Ishikawa (cell line): Measurements from ENCODE around the gene ZNF615.

Experiments
- CEBPB ChIP-seq: IDR thresholded peaks from 2 replicates; pipeline ENCODE4 v1.6.1; 2012
- CREB1 ChIP-seq: IDR thresholded peaks from 2 replicates; pipeline ENCODE4 v1.6.1; 2012; ENCODE audit warnings: low read depth
- EGR1 ChIP-seq: IDR thresholded peaks from 2 replicates; pipeline ENCODE4 v1.6.1; 2012
- EP300 ChIP-seq: IDR thresholded peaks from 2 replicates; pipeline ENCODE4 v1.6.1; 2012; ENCODE audit warnings: borderline replicate concordance
- FOXM1 ChIP-seq: IDR thresholded peaks from 2 replicates; pipeline ENCODE4 v1.6.1; 2012; ENCODE audit warnings: low read depth, borderline replicate concordance
- MAX ChIP-seq: IDR thresholded peaks from 2 replicates; pipeline ENCODE4 v1.6.1; 2012
- NFIC ChIP-seq: IDR thresholded peaks from 2 replicates; pipeline ENCODE4 v1.6.1; 2012
- RAD21 ChIP-seq: IDR thresholded peaks from 2 replicates; pipeline ENCODE4 v1.6.1; 2012; ENCODE audit warnings: low read depth
- REST ChIP-seq: IDR thresholded peaks from 2 replicates; pipeline ENCODE4 v1.6.1; 2012; ENCODE audit warnings: low read depth, mild to moderate bottlenecking
- TAF1 ChIP-seq: IDR thresholded peaks from 2 replicates; pipeline ENCODE4 v1.6.1; 2012; ENCODE audit warnings: low read depth, mild to moderate bottlenecking
- TCF12 ChIP-seq: IDR thresholded peaks from 2 replicates; pipeline ENCODE4 v1.6.1; 2012; ENCODE audit warnings: low read depth
- TEAD4 ChIP-seq: IDR thresholded peaks from 2 replicates; pipeline ENCODE4 v1.6.1; 2012
- USF1 ChIP-seq: IDR thresholded peaks from 2 replicates; pipeline ENCODE4 v1.6.1; 2012
- YY1 ChIP-seq: IDR thresholded peaks from 2 replicates; pipeline ENCODE4 v1.6.1; 2012; ENCODE audit warnings: low read depth
- ZBTB7A ChIP-seq: IDR thresholded peaks from 2 replicates; pipeline ENCODE4 v1.6.1; 2012; ENCODE audit warnings: low read depth

The ZNF615 gene

DNA sequence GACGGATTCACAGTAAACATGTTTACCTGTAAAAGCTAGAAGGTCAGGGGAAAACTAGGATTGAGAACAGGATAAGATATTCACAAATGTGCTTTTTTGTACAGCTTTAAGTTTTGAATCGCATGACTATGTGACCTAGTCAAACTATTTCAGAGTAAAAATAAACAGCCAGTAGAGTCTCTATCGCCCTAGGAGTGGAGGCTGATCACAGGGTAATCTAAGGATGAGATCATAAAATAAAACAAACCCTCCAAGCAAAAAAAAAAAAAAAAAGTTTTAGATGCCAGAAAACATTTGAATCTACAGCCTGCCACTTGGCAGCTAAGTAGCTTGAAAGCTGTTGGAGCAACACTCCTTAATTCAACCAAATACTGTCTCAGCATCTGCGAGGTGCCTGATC, 48.2 kb downstream of the ZNF615 start:
- TF ChIP-seq TAF1 (no peak), ZBTB7A (no peak), NFIC (no peak), RAD21 (no peak), EP300 (no peak), YY1 (no peak)

DNA sequence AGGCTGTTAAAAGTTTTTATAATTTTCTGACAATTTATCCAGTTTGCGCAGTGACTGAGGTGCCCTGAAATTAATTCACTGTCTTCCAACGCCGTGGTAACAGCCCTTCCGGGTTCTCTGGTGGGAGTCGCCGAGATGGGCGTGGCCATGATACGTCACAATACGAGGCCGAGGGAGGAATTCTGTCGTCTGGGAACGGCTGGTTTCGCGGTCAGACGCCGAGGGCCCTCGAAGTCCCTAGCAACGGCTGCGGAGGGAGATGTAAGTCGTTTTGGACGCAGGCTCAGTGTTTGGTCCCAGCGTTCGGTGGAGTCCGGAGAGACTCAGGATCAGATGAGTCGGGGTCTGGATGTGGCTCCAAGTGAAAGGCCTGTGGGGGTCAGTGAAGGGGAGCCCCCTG, 59.0 kb downstream of the ZNF615 start:
- TF ChIP-seq ZBTB7A: no peak
- no peak for TF ChIP-seq EP300
- no peak for TF ChIP-seq MAX
- TF ChIP-seq REST: no peak

DNA sequence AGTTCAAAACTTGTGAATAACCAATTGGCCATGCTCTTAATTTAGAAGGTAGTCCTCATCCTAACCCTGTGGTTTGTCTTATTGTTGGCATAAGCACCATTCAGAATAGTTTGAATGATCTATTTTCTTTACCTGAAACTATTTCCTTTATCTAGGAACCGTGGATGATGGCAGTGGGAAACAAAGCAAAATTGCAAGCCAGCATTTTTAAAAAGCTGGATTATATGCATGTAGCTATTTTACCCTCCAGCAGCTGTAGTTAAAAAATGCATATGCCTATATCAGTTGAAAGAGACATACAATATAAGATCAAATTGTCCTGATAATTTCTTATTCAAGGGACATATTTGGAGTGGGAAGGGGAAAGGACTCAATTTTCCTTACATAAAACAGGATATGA, 61.4 kb downstream of the ZNF615 start:
- TF ChIP-seq NFIC: no peak

DNA sequence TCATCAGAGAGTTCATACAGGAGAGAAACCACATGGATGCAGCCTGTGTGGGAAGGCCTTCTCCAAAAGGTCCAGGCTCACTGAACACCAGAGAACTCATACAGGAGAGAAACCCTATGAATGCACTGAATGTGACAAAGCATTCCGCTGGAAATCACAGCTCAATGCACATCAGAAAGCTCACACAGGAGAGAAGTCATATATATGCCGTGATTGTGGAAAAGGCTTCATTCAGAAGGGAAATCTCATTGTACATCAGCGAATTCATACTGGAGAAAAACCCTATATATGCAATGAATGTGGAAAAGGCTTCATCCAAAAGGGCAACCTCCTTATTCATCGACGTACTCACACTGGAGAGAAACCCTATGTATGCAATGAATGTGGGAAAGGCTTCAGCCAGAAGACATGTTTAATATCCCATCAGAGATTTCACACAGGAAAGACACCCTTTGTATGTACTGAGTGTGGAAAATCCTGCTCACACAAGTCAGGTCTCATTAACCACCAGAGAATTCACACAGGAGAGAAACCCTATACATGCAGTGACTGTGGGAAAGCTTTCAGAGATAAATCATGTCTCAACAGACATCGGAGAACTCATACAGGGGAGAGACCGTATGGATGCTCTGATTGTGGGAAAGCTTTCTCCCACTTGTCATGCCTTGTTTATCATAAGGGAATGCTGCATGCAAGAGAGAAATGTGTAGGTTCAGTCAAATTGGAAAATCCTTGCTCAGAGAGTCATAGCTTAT, 63.0 kb downstream of the ZNF615 start:
- no peak for TF ChIP-seq CREB1
- TF ChIP-seq RAD21: no peak
- no peak for TF ChIP-seq TEAD4
- TF ChIP-seq NFIC: no peak
- TF ChIP-seq REST: no peak
- TF ChIP-seq FOXM1: no peak
- no peak for TF ChIP-seq EGR1
- no peak for TF ChIP-seq TAF1
- TF ChIP-seq TCF12: no peak
- TF ChIP-seq MAX: no peak
- TF ChIP-seq YY1: no peak
- TF ChIP-seq ZBTB7A: no peak
- no peak for TF ChIP-seq EP300
- no peak for TF ChIP-seq CEBPB
- TF ChIP-seq USF1: no peak
